H1 (cell line): ENCODE results near the gene DAND5. TPM values are rescaled to one million over a fixed set of nuclear protein-coding genes. Genes with fewer than 3 reads are reported as not detected.

Source experiments
- CTCF ChIA-PET: fragments of 300-600 bp; sonication (Branson Sonifier 250); formaldehyde crosslinking; loops from one replicate; lab custom pipeline; 2021; ENCODE audit not compliant: partially characterized antibody; lab: Charles Lee
- POLR2A ChIA-PET: fragments of 300-600 bp; sonication (Branson Sonifier 250); formaldehyde crosslinking; loops from one replicate; lab custom pipeline; 2021; ENCODE audit warnings: inconsistent platforms; ENCODE audit not compliant: partially characterized antibody; lab: Charles Lee
- DNase-seq, 2 experiments: peaks; one replicate each; pipeline versions ENCODE4 v3.0.0 to v3.0.0-alpha.2; 2010 to 2022; ENCODE audit warnings: low spot score in 2 of 2, low read depth in 1 of 2, mixed read lengths in 1 of 2
- FAIRE-seq: peaks from 2 replicates; lab custom pipeline; 2011; peaks lifted over from hg19 to GRCh38; lab: Jason Lieb, UNC
- H2AFZ ChIP-seq: 2 replicates; pipeline ENCODE4 v1.8.1; 2012; ENCODE audit warnings: low read length, inconsistent platforms
- H2AK5ac ChIP-seq: 2 replicates; pipeline ENCODE4 v1.6.1; 2013; ENCODE audit warnings: low read depth, low read length
- H2BK120ac ChIP-seq: replicated peaks from 2 replicates; pipeline ENCODE3; 2013; ENCODE audit warnings: low read depth, low read length, inconsistent platforms
- H2BK12ac ChIP-seq: 2 replicates; pipeline ENCODE4 v1.6.1; 2013; ENCODE audit warnings: low read depth, low read length
- H2BK15ac ChIP-seq: 2 replicates; pipeline ENCODE4 v1.6.1; 2013; ENCODE audit warnings: low read length
- H2BK20ac ChIP-seq: 2 replicates; pipeline ENCODE4 v1.6.1; 2013; ENCODE audit warnings: low read length
- H2BK5ac ChIP-seq: 2 replicates; pipeline ENCODE4 v1.6.1; 2013; ENCODE audit warnings: low read depth, low read length
- H3K14ac ChIP-seq: 2 replicates; pipeline ENCODE4 v1.6.1; 2013; ENCODE audit warnings: inconsistent platforms; ENCODE audit not compliant: insufficient read length
- H3K18ac ChIP-seq: 2 replicates; pipeline ENCODE4 v1.6.1; 2013; ENCODE audit warnings: low read length; ENCODE audit errors: extremely low read depth
- H3K23ac ChIP-seq: 2 replicates; pipeline ENCODE4 v1.6.1; 2013; ENCODE audit warnings: inconsistent platforms; ENCODE audit not compliant: insufficient read length
- H3K23me2 ChIP-seq: 2 replicates; pipeline ENCODE4 v1.6.1; 2013; ENCODE audit warnings: low read depth, low read length
- H3K27ac ChIP-seq: 2 replicates; pipeline ENCODE4 v1.6.1; 2011; ENCODE audit warnings: low read depth, low read length, inconsistent platforms
- H3K27me3 ChIP-seq, 4 experiments: replicated peaks in 1 of 4; 1 replicate in 1 of 4; 2 replicates in 3 of 4; pipeline versions ENCODE4 v1.6.1 to v1.8.1; 2011 to 2013; ENCODE audit warnings: low read length in 3 of 4, mild to moderate bottlenecking in 3 of 4, inconsistent platforms in 2 of 4, mixed read lengths in 2 of 4, moderate library complexity in 1 of 4; ENCODE audit not compliant: control insufficient read depth in 3 of 4, insufficient read depth in 3 of 4; ENCODE audit errors: extremely low read depth in 1 of 4
- H3K36me3 ChIP-seq, 4 experiments: 2 replicates each; pipeline versions ENCODE4 v1.6.1 to v1.8.1; 2011 to 2013; ENCODE audit warnings: mild to moderate bottlenecking in 4 of 4, low read length in 3 of 4, moderate library complexity in 2 of 4, control low read depth in 1 of 4, inconsistent platforms in 1 of 4; ENCODE audit not compliant: insufficient read depth in 4 of 4, control insufficient read depth in 2 of 4
- H3K4ac ChIP-seq: replicated peaks from 2 replicates; pipeline ENCODE3; 2013; ENCODE audit warnings: low read length, low read depth, mixed read lengths, inconsistent platforms; ENCODE audit not compliant: insufficient read length
- H3K4me1 ChIP-seq, 4 experiments: replicated peaks in 1 of 4; 1 replicate in 1 of 4; 2 replicates in 3 of 4; pipeline versions ENCODE4 v1.6.1 to v1.8.1; 2011 to 2013; ENCODE audit warnings: low read length in 3 of 4, inconsistent platforms in 2 of 4, mixed read lengths in 1 of 4; ENCODE audit not compliant: insufficient read depth in 4 of 4, control insufficient read depth in 3 of 4
- H3K4me2 ChIP-seq, 2 experiments: 2 replicates each; pipeline versions ENCODE4 v1.6.1 to v1.8.1; 2011 to 2013; ENCODE audit warnings: low read depth in 2 of 2, low read length in 2 of 2, control low read depth in 1 of 2, inconsistent platforms in 1 of 2, mild to moderate bottlenecking in 1 of 2; ENCODE audit not compliant: insufficient read depth in 1 of 2
- H3K4me3 ChIP-seq, 4 experiments: fragments of 200-600, 300-600 bp in 1 of 4; sonication (generic), shearing (Covaris generic), sonication (Bioruptor Twin) in 1 of 4; 2 replicates each; pipeline versions ENCODE4 v1.5.1 to v1.8.1; 2011 to 2016; ENCODE audit warnings: low read length in 4 of 4, low read depth in 3 of 4, control low read depth in 2 of 4, inconsistent platforms in 2 of 4, mild to moderate bottlenecking in 2 of 4, mixed read lengths in 1 of 4, moderate library complexity in 1 of 4; ENCODE audit not compliant: insufficient read depth in 2 of 4; ENCODE audit errors: extremely low read depth in 1 of 4
- H3K56ac ChIP-seq: replicated peaks from 2 replicates; pipeline ENCODE3; 2013; ENCODE audit warnings: low read depth, mild to moderate bottlenecking, mixed read lengths, low read length, inconsistent platforms; ENCODE audit not compliant: insufficient read length
- H3K79me1 ChIP-seq: 2 replicates; pipeline ENCODE4 v1.6.1; 2013; ENCODE audit warnings: low read depth, low read length, control low read depth
- H3K79me2 ChIP-seq, 2 experiments: 2 replicates each; pipeline versions ENCODE4 v1.6.1 to v1.8.1; 2012 to 2013; ENCODE audit warnings: low read length in 2 of 2, mild to moderate bottlenecking in 2 of 2, inconsistent platforms in 1 of 2; ENCODE audit not compliant: insufficient read depth in 2 of 2, control insufficient read depth in 1 of 2
- H3K9ac ChIP-seq, 4 experiments: replicated peaks in 1 of 4; 1 replicate in 1 of 4; 2 replicates in 3 of 4; pipeline versions ENCODE4 v1.6.1 to v1.8.1; 2011 to 2013; ENCODE audit warnings: low read depth in 3 of 4, low read length in 3 of 4, control low read depth in 2 of 4, mild to moderate bottlenecking in 2 of 4, moderate library complexity in 2 of 4, inconsistent platforms in 1 of 4; ENCODE audit errors: extremely low read depth in 1 of 4
- H3K9me3 ChIP-seq, 2 experiments: 2 replicates each; pipeline versions ENCODE4 v1.6.1 to v1.8.1; 2012 to 2013; ENCODE audit warnings: mild to moderate bottlenecking in 2 of 2, moderate library complexity in 2 of 2, control low read depth in 1 of 2, inconsistent platforms in 1 of 2, low read depth in 1 of 2, low read length in 1 of 2, mixed read lengths in 1 of 2; ENCODE audit not compliant: insufficient read depth in 2 of 2
- H4K20me1 ChIP-seq, 2 experiments: replicated peaks in 1 of 2; 2 replicates each; pipeline versions ENCODE3 to v1.8.1; 2011 to 2013; ENCODE audit warnings: inconsistent platforms in 2 of 2, low read length in 2 of 2, mild to moderate bottlenecking in 1 of 2; ENCODE audit not compliant: insufficient read depth in 2 of 2, control insufficient read depth in 1 of 2
- H4K5ac ChIP-seq: 2 replicates; pipeline ENCODE4 v1.6.1; 2013; ENCODE audit warnings: low read length, low read depth, mixed read lengths, inconsistent platforms; ENCODE audit not compliant: insufficient read length
- H4K8ac ChIP-seq: 2 replicates; pipeline ENCODE4 v1.8.0; 2013; ENCODE audit warnings: mild to moderate bottlenecking, moderate library complexity, low read length, inconsistent platforms; ENCODE audit not compliant: insufficient read depth; ENCODE audit errors: extremely low read depth
- H4K91ac ChIP-seq: replicated peaks from 2 replicates; pipeline ENCODE3; 2013; ENCODE audit warnings: low read length, mixed read lengths, inconsistent platforms; ENCODE audit not compliant: insufficient read length
- ATF2 ChIP-seq: IDR thresholded peaks from 2 replicates; pipeline ENCODE4 v1.6.1; 2012; ENCODE audit warnings: low read length, inconsistent platforms
- BACH1 ChIP-seq: IDR thresholded peaks from 2 replicates; pipeline ENCODE4 v1.6.1; 2012; ENCODE audit warnings: low read length, improper control_type of control experiment
- CBX5 ChIP-seq: fragments of 300-800, 300-1000 bp; sonication (generic); IDR thresholded peaks from 2 replicates; pipeline ENCODE4 v1.7.1; 2016; ENCODE audit warnings: antibody characterized with exemption, low read length, low read depth
- CREB1 ChIP-seq: IDR thresholded peaks from 2 replicates; pipeline ENCODE4 v1.6.1; 2012; ENCODE audit warnings: inconsistent platforms
- CTBP2 ChIP-seq: IDR thresholded peaks from 2 replicates; pipeline ENCODE4 v1.7.0; 2011; ENCODE audit warnings: borderline replicate concordance, mild to moderate bottlenecking, moderate library complexity, mixed read lengths, low read length; ENCODE audit not compliant: insufficient read depth, insufficient read length
- EGR1 ChIP-seq: IDR thresholded peaks from 2 replicates; pipeline ENCODE4 v1.6.1; 2011; ENCODE audit warnings: low read depth, low read length, borderline replicate concordance
- EZH2 ChIP-seq: fragments of 200-600 bp; sonication (generic); IDR thresholded peaks from 2 replicates; pipeline ENCODE4 v1.7.1; 2012; ENCODE audit warnings: low read depth, mild to moderate bottlenecking, moderate library complexity, low read length, inconsistent platforms; ENCODE audit not compliant: severe bottlenecking
- FOSL1 ChIP-seq: IDR thresholded peaks from 2 replicates; pipeline ENCODE4 v1.6.1; 2011; ENCODE audit warnings: mild to moderate bottlenecking, low read depth, low read length, moderate library complexity; ENCODE audit not compliant: insufficient read depth
- JUN ChIP-seq: IDR thresholded peaks from 2 replicates; pipeline ENCODE4 v1.6.1; 2011; ENCODE audit warnings: low read depth, mild to moderate bottlenecking, improper control_type of control experiment, low read length
- KDM5A ChIP-seq: fragments of 200-600 bp; IDR thresholded peaks from 2 replicates; pipeline ENCODE4 v1.7.1; 2012; ENCODE audit warnings: mild to moderate bottlenecking, low read length, inconsistent platforms, mixed read lengths
- POU5F1 ChIP-seq: IDR thresholded peaks from 2 replicates; pipeline ENCODE4 v1.6.1; 2011; ENCODE audit warnings: low read depth, mild to moderate bottlenecking, low read length, moderate library complexity
- ZNF274 ChIP-seq: IDR thresholded peaks from 2 replicates; pipeline ENCODE4 v1.7.0; 2012; ENCODE audit warnings: low read length, borderline replicate concordance; ENCODE audit errors: extremely low read depth
- WGBS, 2 experiments: shearing (Covaris generic) in 1 of 2; methylation state at CpG; one replicate each; pipeline versions ENCODE4 v1.1.6 to v1.1.7; 2013 to 2015; ENCODE audit warnings: low lambda C conversion rate in 2 of 2, mixed read lengths in 2 of 2, inconsistent platforms in 1 of 2, low coverage in 1 of 2, missing lambda C conversion rate in 1 of 2; ENCODE audit not compliant: insufficient replicate concordance in 2 of 2, insufficient coverage in 1 of 2, insufficient read length in 1 of 2; ENCODE audit errors: extremely low coverage in 1 of 2, missing lambda C conversion rate in 1 of 2; 5-methylcytosine and 5-hydroxymethylcytosine counted together
- polyA plus RNA-seq, 7 experiments: library from polyadenylated mRNA; depleted of rRNA in 3 of 7; stranded (reverse) in 5 of 7; unstranded in 2 of 7; fragments of >200 nt in 5 of 7; fragments of 200-250 nt in 2 of 7; gene quantifications; 1 replicate in 5 of 7; 2 replicates in 1 of 7; 4 replicates in 1 of 7; pipeline versions ENCODE4 v1.2.1 to v1.2.3, GENCODE V29; 2011 to 2013; ENCODE audit warnings: missing spikeins in 2 of 7, mixed read lengths in 2 of 7
- total RNA-seq: library from RNA; stranded (reverse); fragmentation: NEBNext Ultra II Directional; extraction: Animal tissue kit (Norgen Biotek cat#: 25700); gene quantifications from 2 replicates; pipeline ENCODE4 v1.2.1, GENCODE V29; 2021

Gene DAND5
- total and polyA plus RNA-seq, 2 of the 8 experiments (the other 6 are each of a cell fraction or from before 2014, with no cell fraction given) = 0.14 to 0.17 TPM

DNA sequence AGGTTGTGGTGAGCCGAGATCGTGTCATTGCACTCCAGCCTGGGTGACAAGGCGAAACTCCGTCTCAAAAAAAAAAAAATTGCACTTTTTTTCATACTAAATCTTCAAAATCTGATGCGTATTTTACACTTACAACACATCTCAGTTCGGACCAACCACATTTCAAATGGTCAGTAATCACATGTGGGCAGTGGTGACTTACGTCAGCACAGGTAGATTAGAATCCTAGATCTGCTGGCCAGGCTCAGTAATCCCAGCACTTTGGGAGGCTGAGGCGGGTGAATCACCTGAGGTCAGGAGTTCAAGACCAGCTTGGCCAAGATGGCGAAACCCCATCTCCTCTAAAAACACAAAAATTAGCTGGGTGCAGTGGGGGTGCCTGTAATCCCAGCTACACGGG lies 34.3 kb upstream of the DAND5 start:
- Histone ChIP-seq H2BK5ac (no peak overlapping the region), H3K4me1 (peaks cover 0 to 20% (median 13%) of the 10 kb centered on the region in 4 experiments; a peak in 6 of 7 replicates), H3K79me1 (peaks cover 12% of the 10 kb centered on the region), H2BK20ac (no peak overlapping the region), H3K23ac (no peak overlapping the region), H3K9ac (no peak overlapping the region), H3K14ac (no peak overlapping the region), H3K79me2 (peaks cover 23 to 44% of the 10 kb centered on the region in 2 experiments), H4K20me1 (peaks cover 6 to 18% of the 10 kb centered on the region in 2 experiments), H4K5ac (no peak overlapping the region), H3K4ac (no peak overlapping the region), H2AFZ (no peak overlapping the region), H3K27me3 (no peaks in the 10 kb centered on the region), H3K23me2 (peaks cover 18% of the 10 kb centered on the region; the same call in 1 of the 2 replicates), H4K91ac (no peak overlapping the region), H3K18ac (no peak overlapping the region), H3K4me3 (no peak overlapping the region), H2AK5ac (no peak overlapping the region), H2BK12ac (no peak overlapping the region), H4K8ac (no peak overlapping the region), H3K36me3 (peaks cover 1 to 19% (median 11%) of the 10 kb centered on the region in 4 experiments), H3K27ac (no peak overlapping the region), H2BK120ac (no peak overlapping the region), H3K4me2 (no peak overlapping the region), H3K56ac (no peak overlapping the region), H2BK15ac (no peak overlapping the region), H3K9me3 (no peaks in the 10 kb centered on the region)
- DNase-seq = no peak
- CTCF ChIA-PET = no interaction called here
- POLR2A ChIA-PET = interaction anchor here (1.1 to 3.6 kb wide), 5 partner anchors 9 to 50 kb away, joined by 4 to 24 read pairs (median 9); partner anchors contain the start of genes GCDH and RAD23A
- 91% methylated on average over 10 of the region's 10 CpGs; no CpG with 5 or more reads in 1 of the 2 experiments for WGBS, 2 experiments
- FAIRE-seq = no peak
- TF ChIP-seq KDM5A (no peak), JUN (no peak), BACH1 (no peak), EGR1 (no peak), ZNF274 (no peak), CTBP2 (no peak), EZH2 (no peak), POU5F1 (no peak), CREB1 (no peak), ATF2 (no peak), FOSL1 (no peak), CBX5 (no peak)
